CD8-positive, alpha-beta memory T cell (primary cell): Measurements from ENCODE around the gene MGARP. TPM values are rescaled to one million over a fixed set of nuclear protein-coding genes. Genes with fewer than 3 reads are reported as not detected.

Experiments
- CTCF ChIA-PET: fragments of 350-600 bp; sonication (Branson Sonifier 250); formaldehyde crosslinking; loops from one replicate; lab custom pipeline; 2021; ENCODE audit warnings: antibody characterized with exemption; lab: Charles Lee
- POLR2A ChIA-PET: fragments of 350-600 bp; sonication (Branson Sonifier 250); formaldehyde crosslinking; loops from one replicate; lab custom pipeline; 2021; ENCODE audit warnings: antibody characterized with exemption; lab: Charles Lee
- DNase-seq, 5 donors: peaks; one replicate each; pipeline versions ENCODE4 v3.0.0 to v3.0.0-alpha.2; 2020 to 2022; ENCODE audit warnings: mixed read lengths in 1 of 5
- H3K27ac ChIP-seq: one replicate; pipeline ENCODE4 v1.7.0; 2013; ENCODE audit warnings: low read depth, mild to moderate bottlenecking, low read length, moderate library complexity
- H3K27me3 ChIP-seq: 2 replicates; pipeline ENCODE4 v1.7.0; 2013; ENCODE audit warnings: low read length, mild to moderate bottlenecking; ENCODE audit not compliant: insufficient read depth, poor library complexity, severe bottlenecking
- H3K36me3 ChIP-seq: 2 replicates; pipeline ENCODE4 v1.7.0; 2013; ENCODE audit warnings: mild to moderate bottlenecking, low read length, moderate library complexity; ENCODE audit not compliant: insufficient read depth
- H3K4me1 ChIP-seq: 2 replicates; pipeline ENCODE4 v1.7.0; 2013; ENCODE audit warnings: mild to moderate bottlenecking, low read length, moderate library complexity; ENCODE audit not compliant: insufficient read depth
- H3K4me3 ChIP-seq: 2 replicates; pipeline ENCODE4 v1.7.0; 2013; ENCODE audit warnings: mild to moderate bottlenecking, low read length
- H3K9me3 ChIP-seq: 2 replicates; pipeline ENCODE4 v1.7.0; 2013; ENCODE audit warnings: mild to moderate bottlenecking, low read length
- H3K27ac Mint-ChIP-seq, 8 donors: one replicate each; pipeline ENCODE4 v1.8.0; 2020 to 2021; ENCODE audit warnings: mixed read lengths in 8 of 8, mild to moderate bottlenecking in 6 of 8, inconsistent platforms in 3 of 8, moderate library complexity in 3 of 8
- H3K27me3 Mint-ChIP-seq, 2 donors: one replicate each; pipeline ENCODE4 v1.8.0; 2020 to 2021; ENCODE audit warnings: mixed read lengths in 2 of 2, mild to moderate bottlenecking in 1 of 2, moderate library complexity in 1 of 2
- H3K36me3 Mint-ChIP-seq, 3 donors: one replicate each; pipeline ENCODE4 v1.8.0; 2020 to 2021; ENCODE audit warnings: mixed read lengths in 3 of 3, inconsistent platforms in 1 of 3, mild to moderate bottlenecking in 1 of 3
- H3K4me1 Mint-ChIP-seq, 3 donors: one replicate each; pipeline ENCODE4 v1.8.0; 2020 to 2021; ENCODE audit warnings: mixed read lengths in 3 of 3, inconsistent platforms in 1 of 3, mild to moderate bottlenecking in 1 of 3
- H3K4me3 Mint-ChIP-seq, 7 donors: one replicate each; pipeline ENCODE4 v1.8.0; 2020 to 2021; ENCODE audit warnings: mixed read lengths in 7 of 7, mild to moderate bottlenecking in 6 of 7, moderate library complexity in 4 of 7, inconsistent platforms in 2 of 7
- H3K9me3 Mint-ChIP-seq, 5 donors: one replicate each; pipeline ENCODE4 v1.8.0; 2020 to 2022; ENCODE audit warnings: mixed read lengths in 5 of 5, mild to moderate bottlenecking in 3 of 5, moderate library complexity in 2 of 5, inconsistent platforms in 1 of 5
- polyA plus RNA-seq: library from polyadenylated mRNA; unstranded; fragments of 300-500 nt; fragmentation: Illumina TruSeq; gene quantifications from one replicate; pipeline ENCODE4 v1.2.3, GENCODE V29; 2021
- total RNA-seq, 2 experiments: library from RNA; stranded (reverse); gene quantifications; one replicate each; pipeline ENCODE4 v1.2.3, GENCODE V29; 2021

Gene MGARP
- total and polyA plus RNA-seq, 3 experiments from 2014 or later, result 0.84 TPM; not detected in 2

GRCh38 chr4:139274790-139275189 lies 5.2 kb downstream of the MGARP start:
- Mint-ChIP-seq H3K9me3 (peaks cover 0 to 3% (median 0%) of the 10 kb centered on the region in 5 donors), H3K27ac (no peak overlapping the region), H3K4me1 (peaks cover 12 to 15% (median 12%) of the 10 kb centered on the region in 3 donors), H3K27me3 (peaks cover 40 to 43% of the 10 kb centered on the region in 2 donors), H3K4me3 (no peak overlapping the region), H3K36me3 (no peaks in the 10 kb centered on the region)
- Histone ChIP-seq H3K4me1 (peaks cover 15% of the 10 kb centered on the region), H3K9me3 (no peaks in the 10 kb centered on the region), H3K27ac (no peak overlapping the region), H3K27me3 (peaks cover 11% of the 10 kb centered on the region), H3K4me3 (no peak overlapping the region), H3K36me3 (no peaks in the 10 kb centered on the region)
- no peak for DNase-seq
- ChIA-PET POLR2A (no interaction called here), CTCF (interaction anchor here (0.6 to 0.8 kb wide), 2 partner anchors 27 to 96 kb away, joined by 3 read pairs; partner anchors contain the start of gene NAA15)

- DNase-seq, result no peak
- no peak overlapping the region for H3K4me3 Mint-ChIP-seq
Measured at GRCh38 chr4:139273835-139274234, 6.2 kb downstream of the MGARP start.

GRCh38 chr4:139267301-139267700 lies 12.7 kb downstream of the MGARP start:
- H3K4me3 Mint-ChIP-seq, result peak overlapping the region; percentile 69 to 91 (median 85)
- H3K9me3 Mint-ChIP-seq, result no peaks in the 10 kb centered on the region
- no peaks in the 10 kb centered on the region for H3K27me3 ChIP-seq
- peak overlapping the region; percentile 75 to 97 (median 90) for H3K27ac Mint-ChIP-seq
- H3K4me3 ChIP-seq, result no peak overlapping the region
- no peak for DNase-seq
- ChIA-PET POLR2A (interaction anchor here (1.1 to 2.1 kb wide), 2 partner anchors 34 to 89 kb away, joined by 3 to 8 read pairs; partner anchors contain the start of gene NAA15), CTCF (interaction anchor here (1.5 to 2.9 kb wide), 2 partner anchors 13 to 28 kb away, joined by 5 to 20 read pairs; partner anchors contain the start of gene MGARP)
- H3K27me3 Mint-ChIP-seq, result peaks cover 0 to 1% of the 10 kb centered on the region in 2 donors
- peaks cover 15 to 24% (median 19%) of the 10 kb centered on the region in 3 donors for H3K4me1 Mint-ChIP-seq
- H3K27ac ChIP-seq, result no peak overlapping the region
- H3K4me1 ChIP-seq, result peaks cover 12% of the 10 kb centered on the region
- H3K36me3 Mint-ChIP-seq, result no peaks in the 10 kb centered on the region
- no peaks in the 10 kb centered on the region for H3K36me3 ChIP-seq
- H3K9me3 ChIP-seq, result no peaks in the 10 kb centered on the region

More at GRCh38 chr4:139273835-139274234, 6.2 kb downstream of the MGARP start:
- ChIA-PET CTCF (no interaction called here), POLR2A (no interaction called here)
- Mint-ChIP-seq H3K9me3 (peaks cover 0 to 3% (median 0%) of the 10 kb centered on the region in 5 donors), H3K27ac (no peak overlapping the region), H3K36me3 (no peaks in the 10 kb centered on the region), H3K4me1 (peaks cover 2 to 5% (median 2%) of the 10 kb centered on the region in 3 donors), H3K27me3 (peaks cover 31 to 35% of the 10 kb centered on the region in 2 donors)
- H3K4me1 ChIP-seq, result peaks cover 6% of the 10 kb centered on the region
- H3K27ac ChIP-seq, result no peak overlapping the region
- no peaks in the 10 kb centered on the region for H3K9me3 ChIP-seq
- no peaks in the 10 kb centered on the region for H3K36me3 ChIP-seq
- no peak overlapping the region for H3K4me3 ChIP-seq
- H3K27me3 ChIP-seq, result peaks cover 1% of the 10 kb centered on the region

- Histone ChIP-seq H3K4me1 (peaks cover 12% of the 10 kb centered on the region), H3K27ac (peak overlapping the region; percentile 49), H3K36me3 (no peaks in the 10 kb centered on the region), H3K27me3 (no peaks in the 10 kb centered on the region), H3K9me3 (no peaks in the 10 kb centered on the region), H3K4me3 (peak overlapping the region; percentile 55)
- peak; percentile 50 to 78 (median 63) for DNase-seq
- ChIA-PET POLR2A (interaction anchor here (0.8 to 2.1 kb wide), 4 partner anchors 11 to 89 kb away, joined by 3 to 8 read pairs (median 4); partner anchors contain the start of gene NAA15), CTCF (interaction anchor here (0.7 to 2.9 kb wide), 4 partner anchors 14 to 35 kb away, joined by 4 to 20 read pairs (median 5); partner anchors contain the start of genes MGARP and NAA15)
- H3K36me3 Mint-ChIP-seq, result no peaks in the 10 kb centered on the region
- H3K27me3 Mint-ChIP-seq, result peaks cover 0 to 1% of the 10 kb centered on the region in 2 donors
- peak overlapping the region; percentile 69 to 91 (median 85) for H3K4me3 Mint-ChIP-seq
- peak overlapping the region; percentile 75 to 97 (median 90) for H3K27ac Mint-ChIP-seq
- H3K4me1 Mint-ChIP-seq, result peaks cover 15 to 24% (median 19%) of the 10 kb centered on the region in 3 donors
- no peaks in the 10 kb centered on the region for H3K9me3 Mint-ChIP-seq
Measured at GRCh38 chr4:139266583-139267257, 13.3 kb downstream of the MGARP start.

- no peaks in the 10 kb centered on the region for H3K27me3 ChIP-seq
- peak overlapping the region; percentile 75 to 97 (median 90) for H3K27ac Mint-ChIP-seq
- POLR2A ChIA-PET, result interaction anchor here (0.8 to 2.1 kb wide), 4 partner anchors 11 to 88 kb away, joined by 3 to 8 read pairs (median 4); partner anchors contain the start of gene NAA15
- H3K4me1 Mint-ChIP-seq, result peaks cover 15 to 24% (median 19%) of the 10 kb centered on the region in 3 donors
- H3K27ac ChIP-seq, result peak overlapping the region; percentile 49
- no peaks in the 10 kb centered on the region for H3K9me3 ChIP-seq
- peak overlapping the region; percentile 69 to 91 (median 85) for H3K4me3 Mint-ChIP-seq
- H3K9me3 Mint-ChIP-seq, result no peaks in the 10 kb centered on the region
- peaks cover 12% of the 10 kb centered on the region for H3K4me1 ChIP-seq
- H3K36me3 Mint-ChIP-seq, result no peaks in the 10 kb centered on the region
- peak overlapping the region; percentile 55 for H3K4me3 ChIP-seq
- CTCF ChIA-PET, result interaction anchor here (0.7 to 2.9 kb wide), 4 partner anchors 14 to 35 kb away, joined by 4 to 20 read pairs (median 5); partner anchors contain the start of genes MGARP and NAA15
- peaks cover 0 to 1% of the 10 kb centered on the region in 2 donors for H3K27me3 Mint-ChIP-seq
- H3K36me3 ChIP-seq, result no peaks in the 10 kb centered on the region
- DNase-seq, result no peak
Measured at GRCh38 chr4:139266208-139266582, 13.8 kb downstream of the MGARP start.

GRCh38 chr4:139265654-139266053 lies 14.4 kb downstream of the MGARP start:
- H3K9me3 Mint-ChIP-seq, result no peaks in the 10 kb centered on the region
- Histone ChIP-seq H3K27ac (no peak overlapping the region), H3K4me3 (no peak overlapping the region), H3K27me3 (no peaks in the 10 kb centered on the region), H3K36me3 (no peaks in the 10 kb centered on the region), H3K9me3 (no peaks in the 10 kb centered on the region), H3K4me1 (peaks cover 12% of the 10 kb centered on the region)
- no peak for DNase-seq
- H3K4me1 Mint-ChIP-seq, result peaks cover 15 to 24% (median 19%) of the 10 kb centered on the region in 3 donors
- peak overlapping the region in 2 of 8 donors; percentile 10 to 75 for H3K27ac Mint-ChIP-seq
- POLR2A ChIA-PET, result interaction anchor here (1.2 to 2.1 kb wide), 2 partner anchors 10 to 35 kb away, joined by 3 to 8 read pairs; partner anchors contain the start of gene NAA15
- H3K4me3 Mint-ChIP-seq, result peak overlapping the region in 1 of 7 donors; percentile 46
- peaks cover 0 to 1% of the 10 kb centered on the region in 2 donors for H3K27me3 Mint-ChIP-seq
- CTCF ChIA-PET, result interaction anchor here (1.2 to 2.9 kb wide), 3 partner anchors 15 to 36 kb away, joined by 5 to 20 read pairs (median 5); partner anchors contain the start of genes MGARP and NAA15
- H3K36me3 Mint-ChIP-seq, result no peaks in the 10 kb centered on the region

- H3K27me3 Mint-ChIP-seq, result peaks cover 0 to 2% of the 10 kb centered on the region in 2 donors
- Histone ChIP-seq H3K27ac (no peak overlapping the region), H3K4me1 (no peaks in the 10 kb centered on the region), H3K4me3 (no peak overlapping the region), H3K9me3 (no peaks in the 10 kb centered on the region), H3K36me3 (no peaks in the 10 kb centered on the region), H3K27me3 (no peaks in the 10 kb centered on the region)
- H3K4me1 Mint-ChIP-seq, result no peaks in the 10 kb centered on the region
- POLR2A ChIA-PET, result no interaction called here
- no peak overlapping the region for H3K27ac Mint-ChIP-seq
- H3K36me3 Mint-ChIP-seq, result no peaks in the 10 kb centered on the region
- no peak overlapping the region for H3K4me3 Mint-ChIP-seq
- H3K9me3 Mint-ChIP-seq, result no peaks in the 10 kb centered on the region
- CTCF ChIA-PET, result no interaction called here
- DNase-seq, result no peak
Measured at GRCh38 chr4:139256349-139256748, 23.7 kb downstream of the MGARP start.
